H1 (cell line): Measurements from ENCODE around the gene PLXNA4. TPM values are rescaled to one million over a fixed set of nuclear protein-coding genes. Genes with fewer than 3 reads are reported as not detected.

ENCODE experiments used
- BACH1 ChIP-seq: IDR thresholded peaks from 2 replicates; pipeline ENCODE4 v1.6.1; 2012; ENCODE audit warnings: low read length, improper control_type of control experiment
- BCL11A ChIP-seq, 2 experiments: IDR thresholded peaks; one replicate each; pipeline ENCODE4 v1.6.1; 2011; ENCODE audit warnings: low read depth in 2 of 2, low read length in 2 of 2, mild to moderate bottlenecking in 2 of 2
- BRCA1 ChIP-seq: IDR thresholded peaks from 2 replicates; pipeline ENCODE4 v1.6.1; 2012; ENCODE audit warnings: low read depth, low read length, improper control_type of control experiment
- CBX5 ChIP-seq: fragments of 300-800, 300-1000 bp; sonication (generic); IDR thresholded peaks from 2 replicates; pipeline ENCODE4 v1.7.1; 2016; ENCODE audit warnings: antibody characterized with exemption, low read length, low read depth
- CBX8 ChIP-seq: fragments of 300-800, 300-1000 bp; sonication (generic); IDR thresholded peaks from 2 replicates; pipeline ENCODE4 v1.7.1; 2016; ENCODE audit warnings: low read depth, low read length, borderline replicate concordance
- CEBPB ChIP-seq: IDR thresholded peaks from 2 replicates; pipeline ENCODE4 v1.6.1; 2012; ENCODE audit warnings: low read depth, low read length
- CHD2 ChIP-seq: IDR thresholded peaks from 2 replicates; pipeline ENCODE4 v1.6.1; 2012; ENCODE audit warnings: low read length, improper control_type of control experiment
- CREB1 ChIP-seq: IDR thresholded peaks from 2 replicates; pipeline ENCODE4 v1.6.1; 2012; ENCODE audit warnings: inconsistent platforms
- FOSL1 ChIP-seq: IDR thresholded peaks from 2 replicates; pipeline ENCODE4 v1.6.1; 2011; ENCODE audit warnings: mild to moderate bottlenecking, low read depth, low read length, moderate library complexity; ENCODE audit not compliant: insufficient read depth
- GTF2F1 ChIP-seq: IDR thresholded peaks from 2 replicates; pipeline ENCODE4 v1.6.1; 2012; ENCODE audit warnings: low read depth, low read length, improper control_type of control experiment, borderline replicate concordance
- JUN ChIP-seq: IDR thresholded peaks from 2 replicates; pipeline ENCODE4 v1.6.1; 2011; ENCODE audit warnings: low read depth, mild to moderate bottlenecking, improper control_type of control experiment, low read length
- JUND ChIP-seq: IDR thresholded peaks from 2 replicates; pipeline ENCODE4 v1.6.1; 2011; ENCODE audit warnings: mild to moderate bottlenecking, improper control_type of control experiment, low read length
- KDM5A ChIP-seq: fragments of 200-600 bp; IDR thresholded peaks from 2 replicates; pipeline ENCODE4 v1.7.1; 2012; ENCODE audit warnings: mild to moderate bottlenecking, low read length, inconsistent platforms, mixed read lengths
- NANOG ChIP-seq: IDR thresholded peaks from 2 replicates; pipeline ENCODE4 v1.6.1; 2011; ENCODE audit warnings: low read length, low read depth, mild to moderate bottlenecking, inconsistent platforms; ENCODE audit not compliant: insufficient read depth, poor library complexity, severe bottlenecking
- NRF1 ChIP-seq: IDR thresholded peaks from 2 replicates; pipeline ENCODE4 v1.6.1; 2011; ENCODE audit warnings: mild to moderate bottlenecking, low read depth, low read length, improper control_type of control experiment
- PHF8 ChIP-seq: fragments of 200-600 bp; sonication (generic); conservative IDR thresholded peaks from 2 replicates; pipeline ENCODE4 v1.7.1; 2012; ENCODE audit warnings: low read depth, mild to moderate bottlenecking, inconsistent platforms, low read length, moderate library complexity
- POU5F1 ChIP-seq: IDR thresholded peaks from 2 replicates; pipeline ENCODE4 v1.6.1; 2011; ENCODE audit warnings: low read depth, mild to moderate bottlenecking, low read length, moderate library complexity
- RAD21 ChIP-seq, 2 experiments: IDR thresholded peaks in 1 of 2; conservative IDR thresholded peaks in 1 of 2; 2 replicates each; pipeline ENCODE4 v1.6.1; 2011; ENCODE audit warnings: low read depth in 2 of 2, low read length in 2 of 2, improper control_type of control experiment in 1 of 2, inconsistent platforms in 1 of 2, mild to moderate bottlenecking in 1 of 2, moderate library complexity in 1 of 2
- RNF2 ChIP-seq: fragments of 200-900, 300-1000 bp; sonication (generic); IDR thresholded peaks from 2 replicates; pipeline ENCODE4 v1.7.1; 2016; ENCODE audit warnings: borderline replicate concordance, low read depth, mild to moderate bottlenecking, antibody characterized with exemption, low read length; ENCODE audit not compliant: poor library complexity, severe bottlenecking; ENCODE audit errors: missing control alignments
- SAP30 ChIP-seq: fragments of 300-600 bp; sonication (generic); IDR thresholded peaks from 2 replicates; pipeline ENCODE4 v1.7.1; 2012; ENCODE audit warnings: low read length, moderate library complexity, mild to moderate bottlenecking, inconsistent platforms; ENCODE audit not compliant: insufficient read depth, insufficient replicate concordance
- SIRT6 ChIP-seq: IDR thresholded peaks from one replicate; pipeline ENCODE4 v1.7.1; 2012; ENCODE audit warnings: low read length, inconsistent platforms
- SP2 ChIP-seq: IDR thresholded peaks from 2 replicates; pipeline ENCODE4 v1.6.1; 2012; ENCODE audit warnings: mild to moderate bottlenecking, low read length, inconsistent platforms
- TBP ChIP-seq: IDR thresholded peaks from 2 replicates; pipeline ENCODE4 v1.6.1; 2011; ENCODE audit warnings: low read depth, low read length, improper control_type of control experiment
- TEAD4 ChIP-seq: IDR thresholded peaks from 2 replicates; pipeline ENCODE4 v1.6.1; 2012; ENCODE audit warnings: low read depth, low read length, inconsistent platforms, mixed read lengths
- polyA plus RNA-seq, 7 experiments: library from polyadenylated mRNA; depleted of rRNA in 3 of 7; stranded (reverse) in 5 of 7; unstranded in 2 of 7; fragments of >200 nt in 5 of 7; fragments of 200-250 nt in 2 of 7; gene quantifications; 1 replicate in 5 of 7; 2 replicates in 1 of 7; 4 replicates in 1 of 7; pipeline versions ENCODE4 v1.2.1 to v1.2.3, GENCODE V29; 2011 to 2013; ENCODE audit warnings: missing spikeins in 2 of 7, mixed read lengths in 2 of 7
- total RNA-seq: library from RNA; stranded (reverse); fragmentation: NEBNext Ultra II Directional; extraction: Animal tissue kit (Norgen Biotek cat#: 25700); gene quantifications from 2 replicates; pipeline ENCODE4 v1.2.1, GENCODE V29; 2021

The PLXNA4 gene
- total and polyA plus RNA-seq, 2 of the 8 experiments (the other 6 are each of a cell fraction or from before 2014, with no cell fraction given), result 0.76 to 0.79 TPM

- no peak for TF ChIP-seq NRF1
- TF ChIP-seq JUN, result no peak
- TF ChIP-seq CHD2, result no peak
- TF ChIP-seq RNF2, result peak; percentile 38
- TF ChIP-seq SAP30, result no peak
- no peak for TF ChIP-seq CEBPB
- TF ChIP-seq FOSL1, result no peak
- no peak for TF ChIP-seq JUND
- TF ChIP-seq BRCA1, result no peak
- no peak for TF ChIP-seq POU5F1
- no peak for TF ChIP-seq BACH1
- no peak for TF ChIP-seq TBP
- TF ChIP-seq SIRT6, result no peak
- TF ChIP-seq CBX8, result no peak
- TF ChIP-seq KDM5A, result no peak
- TF ChIP-seq PHF8, result no peak
- TF ChIP-seq NANOG, result no peak
- TF ChIP-seq SP2, result no peak
- TF ChIP-seq CBX5, result no peak
- TF ChIP-seq BCL11A (IDR thresholded peaks at IDR 0.05; ENCODE audit: low read depth in 2 of 2, low read length in 2 of 2), result no peak
- TF ChIP-seq RAD21 (IDR thresholded peaks at IDR 0.05 in 1 of 2, conservative IDR thresholded peaks at IDR 0.05 in 1 of 2; ENCODE audit: low read depth in 2 of 2, low read length in 2 of 2), result peak; percentile 12 to 26; a peak in 3 of 4 replicates
- no peak for TF ChIP-seq TEAD4
- TF ChIP-seq CREB1, result no peak
- TF ChIP-seq GTF2F1, result no peak
These were observed 1.2 kb upstream of the PLXNA4 start (continued) for GRCh38 chr7:132577206-132578049.
